H1 (cell line): ENCODE measurements around the gene PCDH9. TPM values are rescaled to one million over a fixed set of nuclear protein-coding genes. Genes with fewer than 3 reads are reported as not detected.

Source experiments
- CTCF ChIA-PET: fragments of 300-600 bp; sonication (Branson Sonifier 250); formaldehyde crosslinking; loops from one replicate; lab custom pipeline; 2021; ENCODE audit not compliant: partially characterized antibody; lab: Charles Lee
- POLR2A ChIA-PET: fragments of 300-600 bp; sonication (Branson Sonifier 250); formaldehyde crosslinking; loops from one replicate; lab custom pipeline; 2021; ENCODE audit warnings: inconsistent platforms; ENCODE audit not compliant: partially characterized antibody; lab: Charles Lee
- DNase-seq, 2 experiments: peaks; one replicate each; pipeline versions ENCODE4 v3.0.0 to v3.0.0-alpha.2; 2010 to 2022; ENCODE audit warnings: low spot score in 2 of 2, low read depth in 1 of 2, mixed read lengths in 1 of 2
- FAIRE-seq: peaks from 2 replicates; lab custom pipeline; 2011; peaks lifted over from hg19 to GRCh38; lab: Jason Lieb, UNC
- H2AFZ ChIP-seq: 2 replicates; pipeline ENCODE4 v1.8.1; 2012; ENCODE audit warnings: low read length, inconsistent platforms
- H2AK5ac ChIP-seq: 2 replicates; pipeline ENCODE4 v1.6.1; 2013; ENCODE audit warnings: low read depth, low read length
- H2BK120ac ChIP-seq: replicated peaks from 2 replicates; pipeline ENCODE3; 2013; ENCODE audit warnings: low read depth, low read length, inconsistent platforms
- H2BK12ac ChIP-seq: 2 replicates; pipeline ENCODE4 v1.6.1; 2013; ENCODE audit warnings: low read depth, low read length
- H2BK15ac ChIP-seq: 2 replicates; pipeline ENCODE4 v1.6.1; 2013; ENCODE audit warnings: low read length
- H2BK20ac ChIP-seq: 2 replicates; pipeline ENCODE4 v1.6.1; 2013; ENCODE audit warnings: low read length
- H2BK5ac ChIP-seq: 2 replicates; pipeline ENCODE4 v1.6.1; 2013; ENCODE audit warnings: low read depth, low read length
- H3K14ac ChIP-seq: 2 replicates; pipeline ENCODE4 v1.6.1; 2013; ENCODE audit warnings: inconsistent platforms; ENCODE audit not compliant: insufficient read length
- H3K18ac ChIP-seq: 2 replicates; pipeline ENCODE4 v1.6.1; 2013; ENCODE audit warnings: low read length; ENCODE audit errors: extremely low read depth
- H3K23ac ChIP-seq: 2 replicates; pipeline ENCODE4 v1.6.1; 2013; ENCODE audit warnings: inconsistent platforms; ENCODE audit not compliant: insufficient read length
- H3K23me2 ChIP-seq: 2 replicates; pipeline ENCODE4 v1.6.1; 2013; ENCODE audit warnings: low read depth, low read length
- H3K27ac ChIP-seq: 2 replicates; pipeline ENCODE4 v1.6.1; 2011; ENCODE audit warnings: low read depth, low read length, inconsistent platforms
- H3K27me3 ChIP-seq, 4 experiments: replicated peaks in 1 of 4; 1 replicate in 1 of 4; 2 replicates in 3 of 4; pipeline versions ENCODE4 v1.6.1 to v1.8.1; 2011 to 2013; ENCODE audit warnings: low read length in 3 of 4, mild to moderate bottlenecking in 3 of 4, inconsistent platforms in 2 of 4, mixed read lengths in 2 of 4, moderate library complexity in 1 of 4; ENCODE audit not compliant: control insufficient read depth in 3 of 4, insufficient read depth in 3 of 4; ENCODE audit errors: extremely low read depth in 1 of 4
- H3K36me3 ChIP-seq, 4 experiments: 2 replicates each; pipeline versions ENCODE4 v1.6.1 to v1.8.1; 2011 to 2013; ENCODE audit warnings: mild to moderate bottlenecking in 4 of 4, low read length in 3 of 4, moderate library complexity in 2 of 4, control low read depth in 1 of 4, inconsistent platforms in 1 of 4; ENCODE audit not compliant: insufficient read depth in 4 of 4, control insufficient read depth in 2 of 4
- H3K4ac ChIP-seq: replicated peaks from 2 replicates; pipeline ENCODE3; 2013; ENCODE audit warnings: low read length, low read depth, mixed read lengths, inconsistent platforms; ENCODE audit not compliant: insufficient read length
- H3K4me1 ChIP-seq, 4 experiments: replicated peaks in 1 of 4; 1 replicate in 1 of 4; 2 replicates in 3 of 4; pipeline versions ENCODE4 v1.6.1 to v1.8.1; 2011 to 2013; ENCODE audit warnings: low read length in 3 of 4, inconsistent platforms in 2 of 4, mixed read lengths in 1 of 4; ENCODE audit not compliant: insufficient read depth in 4 of 4, control insufficient read depth in 3 of 4
- H3K4me2 ChIP-seq, 2 experiments: 2 replicates each; pipeline versions ENCODE4 v1.6.1 to v1.8.1; 2011 to 2013; ENCODE audit warnings: low read depth in 2 of 2, low read length in 2 of 2, control low read depth in 1 of 2, inconsistent platforms in 1 of 2, mild to moderate bottlenecking in 1 of 2; ENCODE audit not compliant: insufficient read depth in 1 of 2
- H3K4me3 ChIP-seq, 4 experiments: fragments of 200-600, 300-600 bp in 1 of 4; sonication (generic), shearing (Covaris generic), sonication (Bioruptor Twin) in 1 of 4; 2 replicates each; pipeline versions ENCODE4 v1.5.1 to v1.8.1; 2011 to 2016; ENCODE audit warnings: low read length in 4 of 4, low read depth in 3 of 4, control low read depth in 2 of 4, inconsistent platforms in 2 of 4, mild to moderate bottlenecking in 2 of 4, mixed read lengths in 1 of 4, moderate library complexity in 1 of 4; ENCODE audit not compliant: insufficient read depth in 2 of 4; ENCODE audit errors: extremely low read depth in 1 of 4
- H3K56ac ChIP-seq: replicated peaks from 2 replicates; pipeline ENCODE3; 2013; ENCODE audit warnings: low read depth, mild to moderate bottlenecking, mixed read lengths, low read length, inconsistent platforms; ENCODE audit not compliant: insufficient read length
- H3K79me1 ChIP-seq: 2 replicates; pipeline ENCODE4 v1.6.1; 2013; ENCODE audit warnings: low read depth, low read length, control low read depth
- H3K79me2 ChIP-seq, 2 experiments: 2 replicates each; pipeline versions ENCODE4 v1.6.1 to v1.8.1; 2012 to 2013; ENCODE audit warnings: low read length in 2 of 2, mild to moderate bottlenecking in 2 of 2, inconsistent platforms in 1 of 2; ENCODE audit not compliant: insufficient read depth in 2 of 2, control insufficient read depth in 1 of 2
- H3K9ac ChIP-seq, 4 experiments: replicated peaks in 1 of 4; 1 replicate in 1 of 4; 2 replicates in 3 of 4; pipeline versions ENCODE4 v1.6.1 to v1.8.1; 2011 to 2013; ENCODE audit warnings: low read depth in 3 of 4, low read length in 3 of 4, control low read depth in 2 of 4, mild to moderate bottlenecking in 2 of 4, moderate library complexity in 2 of 4, inconsistent platforms in 1 of 4; ENCODE audit errors: extremely low read depth in 1 of 4
- H3K9me3 ChIP-seq, 2 experiments: 2 replicates each; pipeline versions ENCODE4 v1.6.1 to v1.8.1; 2012 to 2013; ENCODE audit warnings: mild to moderate bottlenecking in 2 of 2, moderate library complexity in 2 of 2, control low read depth in 1 of 2, inconsistent platforms in 1 of 2, low read depth in 1 of 2, low read length in 1 of 2, mixed read lengths in 1 of 2; ENCODE audit not compliant: insufficient read depth in 2 of 2
- H4K20me1 ChIP-seq, 2 experiments: replicated peaks in 1 of 2; 2 replicates each; pipeline versions ENCODE3 to v1.8.1; 2011 to 2013; ENCODE audit warnings: inconsistent platforms in 2 of 2, low read length in 2 of 2, mild to moderate bottlenecking in 1 of 2; ENCODE audit not compliant: insufficient read depth in 2 of 2, control insufficient read depth in 1 of 2
- H4K5ac ChIP-seq: 2 replicates; pipeline ENCODE4 v1.6.1; 2013; ENCODE audit warnings: low read length, low read depth, mixed read lengths, inconsistent platforms; ENCODE audit not compliant: insufficient read length
- H4K8ac ChIP-seq: 2 replicates; pipeline ENCODE4 v1.8.0; 2013; ENCODE audit warnings: mild to moderate bottlenecking, moderate library complexity, low read length, inconsistent platforms; ENCODE audit not compliant: insufficient read depth; ENCODE audit errors: extremely low read depth
- H4K91ac ChIP-seq: replicated peaks from 2 replicates; pipeline ENCODE3; 2013; ENCODE audit warnings: low read length, mixed read lengths, inconsistent platforms; ENCODE audit not compliant: insufficient read length
- CREB1 ChIP-seq: IDR thresholded peaks from 2 replicates; pipeline ENCODE4 v1.6.1; 2012; ENCODE audit warnings: inconsistent platforms
- EZH2 ChIP-seq: fragments of 200-600 bp; sonication (generic); IDR thresholded peaks from 2 replicates; pipeline ENCODE4 v1.7.1; 2012; ENCODE audit warnings: low read depth, mild to moderate bottlenecking, moderate library complexity, low read length, inconsistent platforms; ENCODE audit not compliant: severe bottlenecking
- HDAC6 ChIP-seq: IDR thresholded peaks from one replicate; pipeline ENCODE4 v1.7.1; 2012; ENCODE audit warnings: low read depth, mild to moderate bottlenecking, inconsistent platforms, low read length, moderate library complexity
- RBBP5 ChIP-seq: IDR thresholded peaks from 2 replicates; pipeline ENCODE4 v1.7.1; 2012; ENCODE audit warnings: low read depth, mild to moderate bottlenecking, inconsistent platforms, low read length, moderate library complexity, borderline replicate concordance
- RXRA ChIP-seq: IDR thresholded peaks from 2 replicates; pipeline ENCODE4 v1.6.1; 2011; ENCODE audit warnings: low read depth, mild to moderate bottlenecking, low read length, moderate library complexity; ENCODE audit not compliant: insufficient read depth
- SIN3A ChIP-seq, 2 experiments: IDR thresholded peaks in 1 of 2; conservative IDR thresholded peaks in 1 of 2; 2 replicates each; pipeline ENCODE4 v1.6.1; 2011 to 2012; ENCODE audit warnings: low read length in 2 of 2, improper control_type of control experiment in 1 of 2, low read depth in 1 of 2, mild to moderate bottlenecking in 1 of 2
- SP2 ChIP-seq: IDR thresholded peaks from 2 replicates; pipeline ENCODE4 v1.6.1; 2012; ENCODE audit warnings: mild to moderate bottlenecking, low read length, inconsistent platforms
- SP4 ChIP-seq: IDR thresholded peaks from 2 replicates; pipeline ENCODE4 v1.6.1; 2012; ENCODE audit warnings: low read length, inconsistent platforms
- TBP ChIP-seq: IDR thresholded peaks from 2 replicates; pipeline ENCODE4 v1.6.1; 2011; ENCODE audit warnings: low read depth, low read length, improper control_type of control experiment
- YY1 ChIP-seq: IDR thresholded peaks from 2 replicates; pipeline ENCODE4 v1.6.1; 2011; ENCODE audit warnings: low read depth, mild to moderate bottlenecking, low read length
- ZNF274 ChIP-seq: IDR thresholded peaks from 2 replicates; pipeline ENCODE4 v1.7.0; 2012; ENCODE audit warnings: low read length, borderline replicate concordance; ENCODE audit errors: extremely low read depth
- WGBS, 2 experiments: shearing (Covaris generic) in 1 of 2; methylation state at CpG; one replicate each; pipeline versions ENCODE4 v1.1.6 to v1.1.7; 2013 to 2015; ENCODE audit warnings: low lambda C conversion rate in 2 of 2, mixed read lengths in 2 of 2, inconsistent platforms in 1 of 2, low coverage in 1 of 2, missing lambda C conversion rate in 1 of 2; ENCODE audit not compliant: insufficient replicate concordance in 2 of 2, insufficient coverage in 1 of 2, insufficient read length in 1 of 2; ENCODE audit errors: extremely low coverage in 1 of 2, missing lambda C conversion rate in 1 of 2; 5-methylcytosine and 5-hydroxymethylcytosine counted together
- polyA plus RNA-seq, 7 experiments: library from polyadenylated mRNA; depleted of rRNA in 3 of 7; stranded (reverse) in 5 of 7; unstranded in 2 of 7; fragments of >200 nt in 5 of 7; fragments of 200-250 nt in 2 of 7; gene quantifications; 1 replicate in 5 of 7; 2 replicates in 1 of 7; 4 replicates in 1 of 7; pipeline versions ENCODE4 v1.2.1 to v1.2.3, GENCODE V29; 2011 to 2013; ENCODE audit warnings: missing spikeins in 2 of 7, mixed read lengths in 2 of 7
- total RNA-seq: library from RNA; stranded (reverse); fragmentation: NEBNext Ultra II Directional; extraction: Animal tissue kit (Norgen Biotek cat#: 25700); gene quantifications from 2 replicates; pipeline ENCODE4 v1.2.1, GENCODE V29; 2021
- TF ChIP-seq, protein P1 (sequence below): IDR thresholded peaks from 2 replicates; pipeline ENCODE4 v1.6.1; 2012; ENCODE audit warnings: inconsistent platforms
- TF ChIP-seq, protein P2 (sequence below): IDR thresholded peaks from 2 replicates; pipeline ENCODE4 v1.6.1; 2011; ENCODE audit warnings: low read length, improper control_type of control experiment

Gene PCDH9
- total and polyA plus RNA-seq, 2 of the 8 experiments (the other 6 are each of a cell fraction or from before 2014, with no cell fraction given), result 0.12 to 0.60 TPM

DNA sequence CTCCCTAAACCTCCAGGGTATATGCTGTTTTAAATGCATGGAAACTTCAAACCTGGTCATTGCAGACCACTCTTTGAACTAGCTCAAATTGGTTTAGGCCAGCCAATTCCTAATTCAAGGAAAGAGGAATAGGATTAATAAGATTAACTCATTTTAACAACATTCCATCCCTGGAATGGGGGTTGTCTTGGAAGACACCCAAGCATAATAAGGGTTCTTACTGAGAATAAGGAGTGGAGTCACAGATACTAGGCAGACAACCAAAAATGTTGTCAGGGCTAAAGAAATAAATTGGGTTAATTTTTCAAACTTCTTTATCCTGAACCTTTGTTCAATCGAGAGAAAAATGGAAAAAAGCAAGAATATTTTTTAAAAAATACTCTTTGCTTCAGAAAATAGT is 186.2 kb downstream of the PCDH9 start:
- ChIA-PET POLR2A (no interaction called here), CTCF (no interaction called here)
- no peaks in the 10 kb centered on the region for H3K4me1 ChIP-seq
- H3K14ac ChIP-seq, result no peak overlapping the region
- no peak overlapping the region for H3K23ac ChIP-seq
- WGBS, 2 experiments, result 86% methylated on average over 1 of the region's 1 CpG; no CpG with 5 or more reads in 1 of the 2 experiments
- H4K91ac ChIP-seq, result no peak overlapping the region
- no peak overlapping the region for H2BK12ac ChIP-seq
- H3K9ac ChIP-seq, result no peak overlapping the region
- no peaks in the 10 kb centered on the region for H3K23me2 ChIP-seq
- no peaks in the 10 kb centered on the region for H3K9me3 ChIP-seq
- no peak overlapping the region for H4K5ac ChIP-seq
- H3K4me2 ChIP-seq, result no peak overlapping the region
- FAIRE-seq, result no peak
- DNase-seq, result no peak
- no peaks in the 10 kb centered on the region for H3K27me3 ChIP-seq
- no peaks in the 10 kb centered on the region for H3K79me2 ChIP-seq
- H2AK5ac ChIP-seq, result no peak overlapping the region
- no peaks in the 10 kb centered on the region for H3K36me3 ChIP-seq
- no peak overlapping the region for H3K4me3 ChIP-seq
- H3K18ac ChIP-seq, result no peak overlapping the region
- no peak overlapping the region for H2AFZ ChIP-seq
- no peak overlapping the region for H2BK20ac ChIP-seq
- no peak overlapping the region for H2BK5ac ChIP-seq
- H4K20me1 ChIP-seq, result no peaks in the 10 kb centered on the region
- no peak overlapping the region for H2BK15ac ChIP-seq
- H3K56ac ChIP-seq, result no peak overlapping the region
- H2BK120ac ChIP-seq, result no peak overlapping the region
- H4K8ac ChIP-seq, result no peak overlapping the region
- no peak overlapping the region for H3K4ac ChIP-seq
- no peaks in the 10 kb centered on the region for H3K79me1 ChIP-seq
- H3K27ac ChIP-seq, result no peak overlapping the region
- no peak for TF ChIP-seq RBBP5
- no peak for TF ChIP-seq ZNF274
- no peak for TF ChIP-seq HDAC6
- TF ChIP-seq, protein P1, sequence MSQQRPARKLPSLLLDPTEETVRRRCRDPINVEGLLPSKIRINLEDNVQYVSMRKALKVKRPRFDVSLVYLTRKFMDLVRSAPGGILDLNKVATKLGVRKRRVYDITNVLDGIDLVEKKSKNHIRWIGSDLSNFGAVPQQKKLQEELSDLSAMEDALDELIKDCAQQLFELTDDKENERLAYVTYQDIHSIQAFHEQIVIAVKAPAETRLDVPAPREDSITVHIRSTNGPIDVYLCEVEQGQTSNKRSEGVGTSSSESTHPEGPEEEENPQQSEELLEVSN, result no peak
- no peak for TF ChIP-seq SP4
- TF ChIP-seq SIN3A (conservative IDR thresholded peaks at IDR 0.05 in 1 of 2, IDR thresholded peaks at IDR 0.05 in 1 of 2; ENCODE audit: low read depth in 1 of 2, low read length in 2 of 2), result no peak
- no peak for TF ChIP-seq TBP
- TF ChIP-seq YY1, result no peak
- TF ChIP-seq CREB1, result no peak
- TF ChIP-seq RXRA, result no peak
- TF ChIP-seq, protein P2, sequence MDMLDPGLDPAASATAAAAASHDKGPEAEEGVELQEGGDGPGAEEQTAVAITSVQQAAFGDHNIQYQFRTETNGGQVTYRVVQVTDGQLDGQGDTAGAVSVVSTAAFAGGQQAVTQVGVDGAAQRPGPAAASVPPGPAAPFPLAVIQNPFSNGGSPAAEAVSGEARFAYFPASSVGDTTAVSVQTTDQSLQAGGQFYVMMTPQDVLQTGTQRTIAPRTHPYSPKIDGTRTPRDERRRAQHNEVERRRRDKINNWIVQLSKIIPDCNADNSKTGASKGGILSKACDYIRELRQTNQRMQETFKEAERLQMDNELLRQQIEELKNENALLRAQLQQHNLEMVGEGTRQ, result no peak
- no peak for TF ChIP-seq EZH2
- TF ChIP-seq SP2, result no peak
